ENCODE results near the gene VANGL1. TPM values are rescaled to one million over a fixed set of nuclear protein-coding genes. Genes with fewer than 3 reads are reported as not detected.

The VANGL1 gene
- total and polyA plus RNA-seq, 2 of the 13 experiments (the other 11 are each of a cell fraction or from before 2014, with no cell fraction given) = 5.3 to 9.4 TPM

GRCh38 chr1:115680730-115681111 lies 39.0 kb downstream of the VANGL1 start:
- Histone ChIP-seq H3K9me3 (ENCODE audit: low read length) (no peaks in the 10 kb centered on the region), H3K27ac (ENCODE audit: extremely low read length, insufficient read depth, low read length) (no peak overlapping the region), H3K9ac (ENCODE audit: insufficient read depth, low read depth, low read length) (no peak overlapping the region), H4K20me1 (ENCODE audit: insufficient read depth, low read length) (no peaks in the 10 kb centered on the region), H3K4me1 (ENCODE audit: insufficient read depth, low read length) (no peaks in the 10 kb centered on the region), H3K36me3 (replicated peaks in 1 of 2; ENCODE audit: control insufficient read depth in 1 of 2, insufficient read depth in 2 of 2, low read length in 2 of 2) (peaks cover 10 to 38% of the 10 kb centered on the region in 2 experiments), H3K27me3 (ENCODE audit: control insufficient read depth in 1 of 2, insufficient read depth in 2 of 2, low read length in 2 of 2) (no peaks in the 10 kb centered on the region), H3K4me2 (ENCODE audit: low read depth, low read length) (no peak overlapping the region), H2AFZ (ENCODE audit: low read length) (no peak overlapping the region), H3K79me2 (ENCODE audit: insufficient read depth, low read length) (no peaks in the 10 kb centered on the region), H3K4me3 (replicated peaks in 1 of 3; ENCODE audit: insufficient read depth in 1 of 3, low read depth in 2 of 3, low read length in 3 of 3) (no peak overlapping the region)
- 96% methylated on average over 5 of the region's 5 CpGs for WGBS (ENCODE audit: low lambda C conversion rate)
- CTCF ChIA-PET (ENCODE audit: low intra/inter-chr PET ratio, low total read pairs) = no interaction called here
- in situ Hi-C loops (cut with HindIII; ENCODE audit: extremely low pct_ligation_motif_present, low pct_unique_long_range_greater_than_20kb) = no loop called here
- DNase-seq (ENCODE audit: low spot score) (no peak), FAIRE-seq (no peak), ATAC-seq (no peak)
- BruUV-seq (replicated peaks) = no TSS peak
- intact Hi-C loops (cut with micrococcal nuclease; ENCODE audit: unreplicated experiment) = no loop called here
- TF ChIP-seq JARID2 (CRISPR knock-in tag; IDR thresholded peaks at IDR 0.05; ENCODE audit: insufficient replicate concordance) = no peak
- no peak for TF ChIP-seq CC2D1A (CRISPR knock-in tag; IDR thresholded peaks at IDR 0.05)
- no peak for TF ChIP-seq FOXO4 (CRISPR knock-in tag; conservative IDR thresholded peaks at IDR 0.05)
- TF ChIP-seq GATAD2A (CRISPR knock-in tag; IDR thresholded peaks at IDR 0.05) = no peak
- no peak for TF ChIP-seq SRF (IDR thresholded peaks at IDR 0.05; ENCODE audit: low read depth, low read length)
- no peak for TF ChIP-seq POLR2AphosphoS2 (IDR thresholded peaks at IDR 0.05; ENCODE audit: low read depth, low read length)
- TF ChIP-seq GTF3A (CRISPR knock-in tag; conservative IDR thresholded peaks at IDR 0.05) = no peak
- TF ChIP-seq SMARCE1 (IDR thresholded peaks at IDR 0.05; ENCODE audit: borderline replicate concordance) = no peak
- no peak for TF ChIP-seq CENPX (CRISPR knock-in tag; IDR thresholded peaks at IDR 0.05)
- no peak for TF ChIP-seq JDP2 (CRISPR knock-in tag; IDR thresholded peaks at IDR 0.05; ENCODE audit: borderline replicate concordance)
- no peak for TF ChIP-seq SSRP1 (CRISPR knock-in tag; IDR thresholded peaks at IDR 0.05)
- TF ChIP-seq HNF4G (IDR thresholded peaks at IDR 0.05; ENCODE audit: borderline replicate concordance, low read depth, low read length) = no peak
- TF ChIP-seq HNF4G (CRISPR knock-in tag; IDR thresholded peaks at IDR 0.05; ENCODE audit: borderline replicate concordance, low read depth) = no peak
- TF ChIP-seq ZNF343 (CRISPR knock-in tag; IDR thresholded peaks at IDR 0.05) = no peak
- no peak for TF ChIP-seq NFE2L1 (CRISPR knock-in tag; IDR thresholded peaks at IDR 0.05; ENCODE audit: borderline replicate concordance)
- POLR2A ChIA-PET = no interaction called here
